GM18508 (cell line): ENCODE measurements around the gene SMIM24.
A peak's percentile ranks its signal among the peaks of the same experiment; 100 is the strongest.
"Not testable (repeated sequence)": the region's sequence is repeated elsewhere in the genome, so short reads cannot be mapped to it uniquely, and the experiment has no call there.

Source experiments
- ATAC-seq: cut with Tn5 transposase; IDR thresholded peaks from one replicate; pipeline ENCODE4 v1.9.1; 2021; ENCODE audit warnings: moderate number of reproducible peaks; ENCODE audit not compliant: insufficient read depth, unreplicated experiment

SMIM24 gene

GRCh38 chr19:3441089-3441985 is 39.0 kb downstream of the SMIM24 start:
- ATAC-seq = no peak

- ATAC-seq = no peak
Measured at GRCh38 chr19:3440082-3440481, 40.2 kb downstream of the SMIM24 start.

GRCh38 chr19:3434630-3435553 is 45.4 kb downstream of the SMIM24 start:
- ATAC-seq = peak; percentile 48

- ATAC-seq = no peak
Measured at GRCh38 chr19:3433805-3434540, 46.4 kb downstream of the SMIM24 start.

GRCh38 chr19:3433313-3433712 is 47.0 kb downstream of the SMIM24 start:
- ATAC-seq = no peak

- no peak for ATAC-seq
Measured at GRCh38 chr19:3431760-3432397, 48.4 kb downstream of the SMIM24 start.

- not testable (repeated sequence) for ATAC-seq
Measured at GRCh38 chr19:3430366-3430680, 50.0 kb downstream of the SMIM24 start.

- no peak for ATAC-seq
Measured at GRCh38 chr19:3426433-3426832, 53.9 kb downstream of the SMIM24 start.
